Retinal pigment epithelial cell (primary cell): ENCODE measurements around the gene RHEB.

ENCODE experiments used
- DNase-seq: peaks from one replicate; pipeline ENCODE4 v3.0.0-alpha.2; 2010; ENCODE audit warnings: low read depth
- H3K4me3 ChIP-seq: 2 replicates; pipeline ENCODE4 v1.5.1; 2011; ENCODE audit warnings: mild to moderate bottlenecking, low read length, control low read depth, moderate library complexity
- CTCF ChIP-seq: conservative IDR thresholded peaks from 2 replicates; pipeline ENCODE4 v1.5.1; 2011; ENCODE audit warnings: low read depth, low read length, control low read depth, inconsistent platforms

RHEB gene

GRCh38 chr7:151426441-151426903 lies 93.2 kb downstream of the RHEB start:
- H3K4me3 ChIP-seq, result no peak overlapping the region
- peak; percentile 98 for DNase-seq
- TF ChIP-seq CTCF, result no peak

- H3K4me3 ChIP-seq, result no peak overlapping the region
- peak; percentile 82 for DNase-seq
These were observed 93.8 kb downstream of the RHEB start for GRCh38 chr7:151425670-151426440.

GRCh38 chr7:151424799-151425198 lies 94.9 kb downstream of the RHEB start:
- H3K4me3 ChIP-seq, result no peak overlapping the region
- no peak for TF ChIP-seq CTCF
- DNase-seq, result no peak

More at GRCh38 chr7:151425670-151426440, 93.8 kb downstream of the RHEB start:
- no peak for TF ChIP-seq CTCF

GRCh38 chr7:151423936-151424335 lies 95.8 kb downstream of the RHEB start:
- no peak overlapping the region for H3K4me3 ChIP-seq
- no peak for DNase-seq
- TF ChIP-seq CTCF, result no peak

- no peak for TF ChIP-seq CTCF
- H3K4me3 ChIP-seq, result no peak overlapping the region
- DNase-seq, result no peak
These were observed 96.5 kb downstream of the RHEB start for GRCh38 chr7:151423226-151423625.

GRCh38 chr7:151422212-151422611 lies 97.5 kb downstream of the RHEB start:
- H3K4me3 ChIP-seq, result no peak overlapping the region
- DNase-seq, result no peak
- no peak for TF ChIP-seq CTCF

GRCh38 chr7:151420144-151420543 lies 99.6 kb downstream of the RHEB start:
- H3K4me3 ChIP-seq, result no peak overlapping the region
- DNase-seq, result no peak
- TF ChIP-seq CTCF, result no peak
